ENCODE data around the gene MLN.

The MLN gene

DNA sequence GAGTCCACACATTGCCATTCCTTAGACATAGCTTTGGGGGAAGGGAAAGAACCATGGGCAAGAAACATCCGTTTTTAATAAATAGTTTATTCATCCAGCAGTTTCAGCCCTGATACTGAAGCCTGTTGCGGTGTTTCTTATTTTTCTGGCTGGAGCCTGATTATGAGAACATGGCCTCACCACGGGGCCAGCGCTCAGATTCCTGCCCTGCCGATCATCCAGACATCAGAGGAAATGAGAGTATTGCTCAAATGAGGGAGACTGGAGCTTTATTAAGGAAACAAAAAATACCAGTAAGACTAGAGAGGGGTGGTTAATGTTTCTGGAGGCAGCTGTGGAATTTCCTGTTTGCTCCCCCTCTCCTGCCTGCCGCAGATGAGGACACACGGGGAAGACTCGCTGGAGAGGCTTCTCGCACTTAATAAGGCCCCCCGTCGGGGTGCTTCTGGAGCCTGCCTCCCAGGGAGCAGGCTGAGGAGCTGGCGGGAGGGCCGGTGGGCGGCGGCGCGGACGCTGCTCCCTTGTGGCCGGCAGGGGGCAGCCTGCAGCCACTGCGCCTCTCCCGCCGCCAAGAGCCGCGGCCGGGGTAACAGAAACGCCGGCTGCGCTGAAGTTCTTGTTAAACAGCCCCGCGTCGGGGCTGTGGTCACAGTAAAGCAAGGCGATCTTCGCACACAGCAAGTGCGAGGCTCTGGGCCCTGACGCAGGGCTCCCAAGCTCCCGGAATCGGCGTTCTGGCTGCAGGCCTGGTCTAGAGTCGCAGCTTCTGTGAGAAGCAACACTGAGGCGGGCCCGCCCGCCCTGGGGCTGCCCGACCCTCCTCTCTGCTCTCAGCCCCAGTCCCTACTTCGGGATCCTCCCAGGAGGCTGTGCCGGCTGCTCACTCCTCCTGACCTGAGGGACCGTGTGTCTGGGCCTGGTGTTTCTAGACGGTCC lies 32.4 kb downstream of the MLN start:
- peak; percentile 59 for DNase-seq

DNA sequence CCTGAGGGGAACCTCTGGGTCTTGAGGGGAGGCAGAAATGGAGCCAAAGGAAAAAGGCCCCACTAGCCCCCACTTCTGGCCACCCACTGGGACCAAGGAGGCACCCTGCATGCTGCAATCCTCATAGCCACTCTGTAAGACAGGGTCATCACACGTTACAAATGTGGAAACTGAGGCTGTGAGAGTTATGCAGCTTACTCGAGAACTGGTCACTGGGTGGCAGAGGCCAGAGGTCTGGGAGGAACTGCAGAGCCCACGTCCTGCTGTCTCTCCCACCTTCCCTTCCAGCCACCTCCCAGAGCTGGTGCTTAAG lies 33.0 kb downstream of the MLN start:
- no peak for DNase-seq

- DNase-seq: no peak
These were observed 33.5 kb downstream of the MLN start for GRCh38 chr6:33770124-33770832.

DNA sequence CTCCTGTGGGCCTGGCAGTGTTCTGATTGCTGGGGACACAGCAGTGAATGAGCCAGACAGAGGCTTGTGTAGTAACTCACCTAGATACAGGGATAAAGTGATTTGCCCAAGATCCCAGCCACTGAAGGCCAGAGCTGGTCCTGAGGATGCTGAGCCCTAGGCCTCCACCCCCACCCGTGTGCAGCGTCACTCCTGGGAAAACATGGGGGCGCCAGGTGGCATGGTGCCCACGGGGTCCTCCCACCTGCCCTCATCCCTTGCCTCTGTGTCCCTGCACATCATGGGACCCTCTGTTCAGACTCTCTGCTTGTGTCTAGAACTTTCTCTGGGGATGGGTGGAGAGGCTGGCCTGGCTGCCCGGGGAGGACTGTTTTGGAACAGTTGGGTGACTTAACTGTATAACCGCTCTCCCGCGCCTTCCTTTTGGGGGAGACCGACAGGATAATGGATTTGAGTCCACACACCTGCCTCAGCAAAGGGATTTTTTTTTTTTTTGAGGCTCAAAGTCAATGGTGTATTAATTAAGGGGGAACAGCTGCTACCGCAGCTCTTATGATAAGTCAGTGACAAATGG lies 34.5 kb downstream of the MLN start:
- no peak for DNase-seq

GRCh38 chr6:33768644-33769120 lies 35.1 kb downstream of the MLN start:
- DNase-seq: peak; percentile 80

DNA sequence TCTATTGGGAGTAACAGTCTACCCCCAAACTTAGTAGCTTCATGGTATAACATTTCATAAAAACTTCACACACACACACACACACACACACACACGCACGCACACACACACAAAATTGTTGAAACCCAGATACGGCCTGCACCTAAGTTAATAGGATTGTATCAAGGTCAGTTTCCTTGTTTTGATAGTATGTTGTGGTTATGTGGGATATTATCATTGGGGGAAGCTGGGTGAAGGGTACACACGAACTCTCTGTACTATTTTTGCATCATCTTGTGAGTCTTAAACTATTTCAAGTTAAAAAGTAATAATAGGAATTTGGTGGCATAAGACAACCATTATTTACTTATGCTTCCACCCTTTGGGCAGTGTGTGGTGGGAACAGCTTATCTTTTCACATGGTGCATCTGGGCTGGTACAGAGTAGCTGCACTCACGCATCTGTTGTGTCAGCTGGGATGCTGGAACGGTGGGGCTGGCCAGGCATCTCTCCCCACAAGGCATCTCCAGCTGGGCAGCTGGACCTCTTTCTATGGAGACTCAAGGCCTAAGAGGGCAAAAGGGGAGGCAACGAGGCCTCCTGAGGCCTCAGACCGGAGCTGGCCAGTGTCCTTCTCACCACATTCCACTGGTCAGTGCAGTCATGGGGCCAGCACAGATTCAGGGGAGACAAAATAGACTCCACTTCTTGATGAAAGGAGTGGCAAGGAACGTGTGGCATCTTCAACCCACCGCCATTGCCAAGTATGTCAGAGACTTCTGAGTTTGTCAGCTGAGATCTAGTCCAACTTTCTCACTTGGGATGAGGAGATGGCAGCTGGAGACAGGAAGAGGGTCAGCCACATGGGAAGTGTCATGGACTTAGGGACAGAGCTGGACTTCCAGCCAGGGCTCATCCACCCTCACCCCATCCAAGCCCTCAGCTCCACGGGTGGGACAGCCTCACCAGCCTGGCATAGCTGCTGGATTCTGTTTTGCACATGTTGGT lies 36.6 kb downstream of the MLN start:
- DNase-seq: no peak

DNA sequence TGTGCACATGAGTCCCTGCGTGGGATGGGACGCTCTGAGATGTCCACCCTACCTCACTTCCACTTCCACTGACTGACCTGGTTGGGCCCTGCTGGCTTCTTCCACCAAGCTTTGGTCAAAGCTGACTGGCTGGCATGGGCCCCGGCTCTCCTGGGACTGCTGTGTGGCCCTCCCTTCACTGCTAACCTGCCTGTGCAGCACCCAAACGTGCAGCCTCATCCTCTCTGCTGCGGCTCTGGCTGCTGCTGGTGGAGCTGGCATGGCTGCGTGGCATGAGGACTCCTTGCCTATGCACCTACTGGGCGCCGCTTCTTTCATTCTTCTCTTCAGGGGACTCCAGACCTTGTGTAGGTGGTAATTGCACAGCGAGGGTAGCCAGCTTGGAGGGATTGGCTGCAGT lies 38.4 kb downstream of the MLN start:
- DNase-seq: no peak

GRCh38 chr6:33764036-33764435 lies 39.8 kb downstream of the MLN start:
- DNase-seq: no peak

DNA sequence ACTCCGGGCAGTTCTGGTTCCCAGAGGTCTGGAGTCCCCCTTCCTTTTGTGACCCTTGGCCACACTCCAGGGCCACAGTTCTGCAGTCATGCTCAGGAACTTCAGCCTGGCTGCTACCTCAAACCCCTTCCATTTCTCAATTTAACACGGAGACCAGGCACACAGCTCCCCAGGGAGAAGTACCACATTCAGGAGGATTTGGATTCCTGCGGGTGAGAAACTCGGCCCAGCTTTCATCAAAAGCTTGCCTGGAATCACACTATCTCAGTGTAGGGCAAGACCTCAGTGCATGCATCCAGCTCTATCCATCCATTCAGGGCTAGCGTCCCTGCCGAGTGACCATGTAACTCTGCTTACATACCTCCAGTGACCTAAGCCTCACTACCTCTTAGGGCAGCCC lies 40.3 kb downstream of the MLN start:
- no peak for DNase-seq

DNA sequence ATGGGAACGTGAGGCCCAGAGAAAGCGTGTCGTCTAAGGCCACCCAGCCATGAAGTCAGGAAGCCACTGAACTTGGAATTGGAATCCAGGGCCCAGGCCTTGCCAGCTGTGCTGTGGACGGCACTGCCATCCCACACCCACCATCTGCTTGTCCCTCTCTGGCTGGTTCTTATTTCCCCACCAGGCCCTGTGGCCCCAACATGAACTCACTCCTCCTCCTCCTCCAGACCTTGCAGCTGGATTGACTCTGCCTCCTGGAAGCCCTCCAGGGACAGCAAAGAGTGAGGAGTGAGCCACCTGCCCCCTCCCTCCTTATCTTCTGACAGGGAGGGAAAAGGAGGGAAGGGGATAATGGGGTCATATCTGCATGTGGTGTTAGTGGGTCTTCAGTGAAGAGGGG lies 41.1 kb downstream of the MLN start:
- DNase-seq: no peak

- DNase-seq: peak; percentile 43
These were observed 41.7 kb downstream of the MLN start for GRCh38 chr6:33761922-33762629.

- DNase-seq: no peak
These were observed 42.3 kb downstream of the MLN start for GRCh38 chr6:33761581-33761921.

DNA sequence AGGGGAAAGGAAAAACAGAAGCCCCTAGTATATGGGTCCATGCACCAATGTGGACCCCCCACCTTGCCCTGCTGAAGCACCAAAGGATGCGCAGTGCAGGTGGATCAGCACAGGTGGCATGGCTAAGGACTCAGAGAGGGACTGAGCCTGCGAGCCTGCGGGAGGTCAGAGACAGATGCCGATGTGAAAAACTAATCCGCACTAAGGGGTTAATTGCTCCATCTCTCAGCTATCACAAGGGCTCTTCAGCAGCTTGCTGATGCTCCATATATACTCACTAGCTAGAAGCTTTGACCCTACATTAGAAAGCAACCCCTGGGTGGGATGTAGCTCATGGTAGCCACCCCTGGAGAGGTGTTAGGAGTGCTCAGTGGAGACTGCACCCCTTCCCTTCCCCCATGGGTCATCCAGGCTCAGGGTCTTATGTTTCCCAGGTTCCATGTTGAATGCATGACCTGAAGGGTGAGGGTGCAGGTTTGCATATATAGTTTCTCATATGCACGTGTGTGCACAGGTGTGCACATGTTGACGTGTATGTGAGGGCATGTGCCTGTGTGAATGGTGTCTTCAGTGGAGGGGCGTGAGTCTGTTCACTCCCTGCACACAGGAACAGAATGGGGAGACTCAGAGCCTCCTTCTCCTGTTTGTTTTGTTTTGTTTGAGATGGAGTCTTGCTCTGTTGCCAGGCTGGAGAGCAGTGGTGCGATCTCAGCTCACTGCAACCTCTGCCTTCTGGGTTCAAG lies 43.7 kb downstream of the MLN start:
- DNase-seq: no peak

DNA sequence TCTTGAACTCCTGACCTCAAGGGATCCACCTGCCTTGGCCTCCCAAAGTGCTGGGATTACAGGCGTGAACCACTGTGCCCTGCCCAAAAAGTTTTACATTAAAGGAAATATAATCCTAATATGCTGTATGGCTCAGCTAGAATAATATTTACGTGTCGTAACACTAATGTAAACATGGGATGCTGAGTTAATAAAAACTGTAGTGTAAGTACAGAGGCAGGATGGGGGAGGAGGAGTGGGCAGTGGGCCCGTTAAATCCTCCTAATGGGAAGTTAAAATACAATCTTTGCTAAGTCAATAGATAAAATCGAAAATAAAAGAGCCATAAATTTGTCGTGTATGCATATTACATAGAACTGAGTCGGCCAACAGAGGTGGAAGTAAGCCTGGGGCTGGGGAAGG lies 45.0 kb downstream of the MLN start:
- DNase-seq: no peak

DNA sequence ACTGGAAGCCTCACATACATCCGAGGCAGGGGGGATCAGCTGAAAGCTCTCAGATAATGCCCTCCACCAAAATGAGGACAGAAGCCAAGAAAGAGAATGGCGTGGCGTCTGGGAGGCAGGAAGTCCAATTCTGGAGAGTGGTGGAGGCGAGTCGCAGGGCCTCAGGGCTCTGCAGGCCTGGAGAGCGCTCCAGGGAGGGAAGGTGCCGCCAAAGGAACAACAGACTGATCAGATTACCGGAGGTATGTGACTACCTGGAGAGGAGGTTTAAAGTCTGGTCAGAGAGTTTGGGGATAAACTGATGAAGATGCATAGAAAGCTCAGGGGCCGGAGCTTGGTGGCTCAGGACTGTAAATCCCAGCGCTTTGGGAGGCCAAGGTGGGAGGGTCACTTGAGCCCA lies 45.9 kb downstream of the MLN start:
- DNase-seq: no peak

DNA sequence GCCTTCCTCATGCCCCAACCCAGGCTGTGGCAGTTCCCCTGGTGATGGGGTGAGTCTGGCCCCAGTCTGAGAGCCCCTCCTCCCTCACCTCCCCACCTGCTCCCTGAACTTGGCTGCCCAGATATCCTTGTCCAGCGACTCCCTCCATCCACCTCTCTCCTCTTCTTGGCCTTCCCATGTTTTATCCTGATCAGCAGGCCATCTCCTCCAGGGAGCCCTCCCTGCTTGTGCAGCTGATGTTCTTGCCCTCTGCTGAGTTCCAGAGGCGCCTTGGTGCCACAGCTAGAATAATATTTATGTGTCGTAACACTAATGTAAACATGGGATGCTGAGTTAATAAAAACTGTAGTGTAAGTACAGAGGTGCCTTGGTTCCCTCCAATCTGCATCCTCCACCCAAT lies 46.7 kb downstream of the MLN start:
- no peak for DNase-seq

- no peak for DNase-seq
These were observed 47.4 kb downstream of the MLN start for GRCh38 chr6:33756211-33756954.

DNA sequence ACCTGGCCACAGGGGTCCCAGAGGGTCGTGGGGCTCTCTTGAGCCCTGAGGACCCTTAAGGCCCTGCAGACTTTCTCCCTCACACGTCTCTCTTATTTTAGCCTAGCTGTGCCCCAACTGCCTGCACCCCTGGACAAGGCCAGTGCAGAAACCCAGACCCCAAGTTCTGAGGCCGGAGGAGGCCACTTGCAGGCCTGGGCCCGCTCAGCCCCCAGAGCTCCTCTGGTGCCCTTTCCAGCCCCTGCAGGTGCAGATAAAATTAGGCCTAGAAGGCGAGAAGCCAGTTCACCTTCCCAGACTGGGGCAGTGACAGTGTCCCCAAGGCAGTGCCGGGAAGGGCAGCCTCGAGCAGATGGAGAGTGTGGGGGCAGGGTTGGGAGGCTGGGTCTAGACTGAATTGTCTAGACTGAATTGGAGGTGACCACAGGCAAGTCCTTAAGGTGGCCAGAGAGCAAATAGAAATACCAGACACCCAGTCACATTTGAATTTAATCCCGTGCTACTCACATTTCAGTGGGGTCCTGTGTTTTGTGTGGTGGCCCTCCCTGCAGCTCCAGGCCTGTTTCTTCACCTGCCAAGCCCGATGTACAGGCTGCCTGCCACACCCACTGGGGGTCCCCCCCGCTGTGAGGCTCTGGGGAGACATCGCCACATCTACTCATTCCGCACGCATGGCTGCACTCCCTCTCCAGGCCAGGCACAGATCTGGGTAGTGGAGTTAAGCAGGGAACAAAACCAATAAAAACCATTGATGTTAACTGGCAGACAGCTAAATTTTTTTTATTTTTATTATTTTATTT lies 48.5 kb downstream of the MLN start:
- DNase-seq: no peak

- DNase-seq: no peak
These were observed 49.6 kb downstream of the MLN start for GRCh38 chr6:33754222-33754621.

DNA sequence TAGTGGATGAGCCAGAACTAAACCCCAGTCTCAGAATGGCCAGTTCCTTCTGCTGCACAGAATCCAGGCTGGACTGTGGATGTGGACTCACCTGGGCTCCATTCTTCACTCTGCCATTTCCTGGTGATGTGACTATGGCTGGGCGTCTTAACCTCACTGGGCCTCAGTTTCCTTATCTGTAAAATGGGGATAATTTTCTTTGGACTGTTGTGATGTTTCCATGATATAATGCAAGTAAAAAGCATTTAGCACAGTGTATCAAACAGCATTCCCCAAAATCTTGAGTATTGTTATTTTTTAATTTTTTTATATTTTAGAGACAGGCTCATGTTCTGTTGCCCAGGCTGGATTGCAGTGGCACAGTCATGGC lies 51.2 kb downstream of the MLN start:
- DNase-seq: no peak

All from stimulated activated CD4-positive, alpha-beta T cell treated with anti-CD3 and anti-CD28 coated beads, Interleukin-4, amount 100 ng/mL, for 24 hours (primary cell).